ENCODE results near the gene FGF2.
"Not testable (repeated sequence)": the region's sequence is repeated elsewhere in the genome, so short reads cannot be mapped to it uniquely, and the experiment has no call there.

The FGF2 gene

GRCh38 chr4:122851568-122851967, 24.9 kb downstream of the FGF2 start:
- DNase-seq, result no peak

- no peak for DNase-seq
Measured at GRCh38 chr4:122854447-122855352, 28.1 kb downstream of the FGF2 start.

- DNase-seq, result no peak
Measured at GRCh38 chr4:122855353-122855890, 28.8 kb downstream of the FGF2 start.

GRCh38 chr4:122857160-122857559, 30.5 kb downstream of the FGF2 start:
- DNase-seq, result no peak

- DNase-seq, result no peak
Measured at GRCh38 chr4:122858705-122859104, 32.1 kb downstream of the FGF2 start.

- no peak for DNase-seq
Measured at GRCh38 chr4:122861172-122861943, 34.7 kb downstream of the FGF2 start.

- DNase-seq, result no peak
Measured at GRCh38 chr4:122863639-122864038, 37.0 kb downstream of the FGF2 start.

- no peak for DNase-seq
Measured at GRCh38 chr4:122865425-122865824, 38.8 kb downstream of the FGF2 start.

- DNase-seq, result not testable (repeated sequence)
Measured at GRCh38 chr4:122868235-122868634, 41.6 kb downstream of the FGF2 start.

- no peak for DNase-seq
Measured at GRCh38 chr4:122873146-122873545, 46.5 kb downstream of the FGF2 start.

- DNase-seq, result no peak
Measured at GRCh38 chr4:122873821-122874593, 47.4 kb downstream of the FGF2 start.

- no peak for DNase-seq
Measured at GRCh38 chr4:122875949-122876348, 49.3 kb downstream of the FGF2 start.

- DNase-seq, result no peak
Measured at GRCh38 chr4:122876456-122876855, 49.8 kb downstream of the FGF2 start.

GRCh38 chr4:122879001-122879400, 52.4 kb downstream of the FGF2 start:
- no peak for DNase-seq

GRCh38 chr4:122882857-122883735, 56.5 kb downstream of the FGF2 start:
- DNase-seq, result no peak

GRCh38 chr4:122884499-122884898, 57.9 kb downstream of the FGF2 start:
- no peak for DNase-seq

- no peak for DNase-seq
Measured at GRCh38 chr4:122889726-122890125, 63.1 kb downstream of the FGF2 start.

- DNase-seq, result no peak
Measured at GRCh38 chr4:122890147-122890795, 63.6 kb downstream of the FGF2 start.

GRCh38 chr4:122894827-122895226, 68.2 kb downstream of the FGF2 start:
- DNase-seq, result no peak

GRCh38 chr4:122895336-122895995, 68.8 kb downstream of the FGF2 start:
- DNase-seq, result no peak

- no peak for DNase-seq
Measured at GRCh38 chr4:122896270-122896669, 69.6 kb downstream of the FGF2 start.

Data from CD4-positive, alpha-beta T cell treated with Interleukin-17A for 1 hour (primary cell).